ENCODE data around the gene NUCB1.
"Not testable (repeated sequence)": the region's sequence is repeated elsewhere in the genome, so short reads cannot be mapped to it uniquely, and the experiment has no call there.

NUCB1 gene

DNA sequence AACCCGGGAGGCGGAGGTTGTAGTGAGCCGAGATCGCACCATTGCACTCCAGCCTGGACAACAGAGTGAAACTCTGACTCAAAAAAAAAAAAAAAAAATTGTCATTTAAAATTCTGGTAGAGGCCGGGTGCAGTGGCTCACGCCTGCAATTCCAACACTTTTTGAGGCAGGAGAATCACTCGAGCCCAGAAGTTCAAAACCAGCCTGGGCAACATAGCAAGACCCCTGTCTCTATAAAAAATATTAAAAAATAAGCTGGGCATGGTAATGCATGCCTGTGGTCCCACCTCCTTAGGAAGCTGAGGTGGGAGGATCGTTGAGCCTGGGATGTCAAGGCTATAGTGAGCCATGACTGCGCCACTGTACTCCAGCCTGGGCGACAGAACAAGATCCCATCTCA is 6.2 kb downstream of the NUCB1 start:
- no peak for DNase-seq (ENCODE audit: low read depth)

DNA sequence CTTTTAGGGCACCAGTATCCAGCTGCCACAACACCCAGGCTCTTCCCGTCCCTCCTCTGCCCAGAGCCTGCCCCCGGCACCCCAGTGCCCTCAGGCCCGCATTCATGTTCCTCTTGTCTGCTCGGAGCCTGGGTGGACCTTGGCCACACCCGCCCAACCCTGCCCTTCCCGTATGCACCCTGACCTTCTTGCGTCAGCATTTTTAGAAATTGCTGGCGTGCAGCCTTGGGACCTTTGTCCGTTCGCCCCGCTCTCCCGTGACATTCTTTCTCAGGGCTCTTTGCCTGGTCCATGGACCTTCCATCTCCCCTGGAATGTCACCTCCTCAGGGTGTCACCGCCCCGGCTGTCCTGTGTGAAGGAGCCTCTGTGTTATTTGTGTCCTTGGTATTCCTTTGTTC is 7.6 kb downstream of the NUCB1 start:
- no peak for DNase-seq (ENCODE audit: low read depth)

DNA sequence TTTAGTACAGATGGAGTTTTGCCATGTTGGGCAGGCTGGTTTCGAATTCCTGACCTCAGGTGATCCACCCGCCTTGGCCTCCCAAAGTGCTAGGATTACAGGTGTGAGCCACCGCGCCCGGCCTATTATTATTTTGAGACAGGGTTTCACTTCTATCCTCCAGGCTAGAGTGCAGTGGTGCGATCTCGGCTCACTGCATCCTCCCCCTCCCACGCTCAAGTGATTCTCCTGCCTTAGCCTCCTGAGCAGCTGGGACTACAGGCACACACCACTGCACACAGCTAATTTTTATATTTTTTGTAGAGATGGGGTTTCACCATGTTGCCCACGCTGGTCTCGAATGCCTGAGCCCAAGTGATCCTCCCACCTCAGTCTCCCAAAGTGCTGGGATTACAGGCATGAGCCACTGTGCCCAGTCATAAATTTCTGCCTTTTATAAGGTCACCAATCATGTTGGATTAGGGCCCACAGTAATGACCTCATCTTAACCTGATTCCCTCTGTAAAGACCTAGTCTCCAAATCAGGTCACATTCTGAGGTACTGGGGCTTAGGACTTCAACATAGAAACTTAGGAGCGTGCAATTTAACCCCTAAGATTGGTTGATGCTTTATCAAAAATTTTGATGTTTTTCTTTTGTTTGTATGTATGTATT is 9.4 kb downstream of the NUCB1 start:
- DNase-seq (ENCODE audit: low read depth): not testable (repeated sequence)

DNA sequence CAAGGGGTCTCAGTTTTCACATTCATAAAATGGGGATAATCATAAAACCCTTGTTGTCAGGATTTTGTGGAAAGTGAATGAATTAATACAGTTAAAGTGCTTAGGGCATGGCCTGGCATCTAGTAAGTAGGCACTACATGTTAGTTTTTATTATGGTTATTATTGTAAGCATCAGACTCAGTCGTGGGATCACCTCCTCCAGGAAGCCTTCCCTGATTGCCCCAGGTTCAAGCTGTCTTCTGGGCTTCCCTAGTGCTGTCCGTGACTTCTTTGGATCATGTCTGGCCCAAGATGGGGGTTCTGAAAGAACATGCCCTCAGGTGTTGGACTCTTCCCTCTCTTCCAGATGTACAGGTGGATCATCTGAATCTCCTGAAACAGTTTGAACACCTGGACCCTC is 10.7 kb downstream of the NUCB1 start:
- DNase-seq (ENCODE audit: low read depth): no peak

DNA sequence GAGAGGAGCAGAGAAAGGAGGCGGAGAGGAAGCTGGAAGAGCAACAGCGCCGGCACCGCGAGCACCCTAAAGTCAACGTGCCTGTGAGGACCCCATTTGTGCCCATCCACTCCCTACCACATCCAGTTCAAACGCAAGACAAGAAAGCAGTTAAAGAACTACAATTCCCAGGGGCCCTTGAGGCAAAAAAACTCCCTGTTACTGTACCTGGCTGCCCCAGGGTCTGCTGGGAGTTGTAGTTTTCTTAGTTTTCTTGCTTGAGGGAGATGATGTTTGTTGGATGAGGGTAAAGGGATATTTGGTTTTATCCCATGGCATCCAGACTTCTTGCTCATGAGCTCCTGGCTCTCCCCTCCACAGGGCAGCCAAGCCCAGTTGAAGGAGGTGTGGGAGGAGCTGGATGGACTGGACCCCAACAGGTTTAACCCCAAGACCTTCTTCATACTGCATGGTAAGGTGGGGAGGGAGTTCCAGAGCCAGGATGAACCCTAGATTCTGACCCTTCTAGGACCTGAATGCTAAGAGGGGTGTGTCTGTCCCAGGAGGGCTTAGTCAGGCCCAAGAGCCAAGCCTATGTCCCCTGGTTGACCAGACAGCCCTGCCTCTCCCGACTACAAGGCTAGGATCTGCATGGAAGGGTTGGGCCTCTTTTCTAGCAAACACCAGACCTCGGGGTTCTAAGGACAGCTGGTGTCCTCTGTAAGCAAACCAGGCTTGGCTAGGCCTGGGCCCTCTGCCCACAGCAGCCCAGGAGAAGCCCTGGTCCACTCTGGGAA is 13.2 kb downstream of the NUCB1 start:
- no peak for DNase-seq (ENCODE audit: low read depth)

DNA sequence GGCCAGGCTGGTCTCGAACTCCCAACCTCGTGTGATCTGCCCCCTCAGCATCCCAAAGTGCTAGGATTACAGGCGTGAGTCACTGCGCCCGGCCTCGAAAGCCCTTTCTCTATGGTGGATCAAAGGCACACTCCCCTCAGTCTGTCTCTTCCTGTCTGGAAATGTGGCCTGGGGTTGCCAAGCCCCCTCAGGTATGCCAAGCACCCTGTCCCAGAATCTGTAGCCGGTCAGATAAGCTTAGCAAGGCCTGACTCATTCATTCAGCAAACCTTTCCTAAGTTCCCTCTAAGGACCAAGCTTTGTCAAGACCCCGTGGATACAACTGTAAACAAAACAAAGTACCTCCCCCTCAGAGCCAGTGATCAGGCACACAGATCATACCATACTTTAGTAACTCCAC is 14.1 kb downstream of the NUCB1 start:
- peak; percentile 26 for DNase-seq (ENCODE audit: low read depth)

DNA sequence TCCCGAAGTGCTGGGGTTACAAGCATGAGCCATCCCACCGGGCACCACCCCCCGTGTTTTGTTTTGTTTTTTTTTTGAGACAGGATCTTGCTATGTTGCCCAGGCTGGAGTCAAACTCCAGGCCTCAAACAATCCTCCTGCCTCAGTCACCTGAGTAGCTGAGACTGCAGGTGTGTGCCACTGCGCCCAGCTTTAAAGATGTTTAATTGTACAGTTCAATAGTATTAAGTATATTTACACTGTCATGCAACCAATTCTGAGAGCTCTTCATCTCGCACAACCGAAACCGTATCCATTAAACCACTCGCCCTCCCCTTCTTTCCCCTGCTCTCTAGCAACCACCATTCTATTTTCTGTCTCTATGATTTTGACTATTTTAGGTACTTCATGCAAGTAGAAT is 15.6 kb downstream of the NUCB1 start:
- no peak for DNase-seq (ENCODE audit: low read depth)

GRCh38 chr19:48918071-48918470 is 18.0 kb downstream of the NUCB1 start:
- DNase-seq (ENCODE audit: low read depth): no peak

- peak; percentile 20 for DNase-seq (ENCODE audit: low read depth)
Observed at GRCh38 chr19:48918801-48919247, 18.7 kb downstream of the NUCB1 start.

DNA sequence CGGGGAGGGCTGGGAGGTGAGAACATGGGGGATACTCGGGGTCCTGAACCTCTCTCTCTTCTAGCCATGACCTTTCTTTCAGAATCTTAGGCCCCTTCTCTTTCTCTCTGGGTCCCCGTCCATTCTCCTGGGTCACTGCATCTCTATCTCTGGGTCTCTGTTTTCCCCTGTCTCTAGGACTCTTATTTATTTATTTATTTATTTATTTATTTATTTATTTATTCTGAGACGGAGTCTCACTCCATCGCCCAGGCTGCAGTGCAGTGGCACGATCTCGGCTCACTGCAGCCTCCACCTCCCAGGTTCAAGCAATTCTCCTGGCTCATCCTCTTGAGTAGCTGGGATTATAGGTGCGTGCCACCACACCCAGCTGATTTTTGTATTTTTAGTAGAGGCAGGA is 19.2 kb downstream of the NUCB1 start:
- DNase-seq (ENCODE audit: low read depth): not testable (repeated sequence)

GRCh38 chr19:48920949-48921348 is 20.8 kb downstream of the NUCB1 start:
- DNase-seq (ENCODE audit: low read depth): no peak

GRCh38 chr19:48921721-48922500 is 21.8 kb downstream of the NUCB1 start:
- DNase-seq (ENCODE audit: low read depth): no peak

DNA sequence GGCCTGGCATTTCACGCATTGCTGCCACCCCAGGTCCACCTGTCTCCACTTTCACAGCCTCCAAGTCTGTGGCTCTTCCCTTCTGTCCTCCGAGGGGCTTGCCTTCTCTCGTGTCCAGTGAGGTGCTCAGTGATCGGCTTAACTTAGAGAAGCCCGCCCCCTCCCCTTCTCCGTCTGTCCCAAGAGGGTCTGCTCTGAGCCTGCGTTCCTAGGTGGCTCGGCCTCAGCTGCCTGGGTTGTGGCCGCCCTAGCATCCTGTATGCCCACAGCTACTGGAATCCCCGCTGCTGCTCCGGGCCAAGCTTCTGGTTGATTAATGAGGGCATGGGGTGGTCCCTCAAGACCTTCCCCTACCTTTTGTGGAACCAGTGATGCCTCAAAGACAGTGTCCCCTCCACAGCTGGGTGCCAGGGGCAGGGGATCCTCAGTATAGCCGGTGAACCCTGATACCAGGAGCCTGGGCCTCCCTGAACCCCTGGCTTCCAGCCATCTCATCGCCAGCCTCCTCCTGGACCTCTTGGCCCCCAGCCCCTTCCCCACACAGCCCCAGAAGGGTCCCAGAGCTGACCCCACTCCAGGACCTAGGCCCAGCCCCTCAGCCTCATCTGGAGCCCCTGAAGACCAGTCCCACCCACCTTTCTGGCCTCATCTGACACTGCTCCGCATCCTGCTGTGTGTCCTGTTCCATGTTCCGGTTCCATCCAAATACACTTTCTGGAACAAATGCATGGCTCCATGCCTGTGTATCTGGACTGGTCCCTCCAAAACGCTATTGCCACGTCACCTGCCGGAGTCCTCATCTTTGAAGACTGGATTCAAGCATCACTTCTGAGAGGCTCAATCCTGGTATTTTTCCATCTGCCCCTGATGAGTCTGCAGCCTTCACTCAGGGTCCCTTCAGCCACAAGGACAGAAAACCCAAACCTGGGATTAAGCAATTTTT is 22.7 kb downstream of the NUCB1 start:
- no peak for DNase-seq (ENCODE audit: low read depth)

DNA sequence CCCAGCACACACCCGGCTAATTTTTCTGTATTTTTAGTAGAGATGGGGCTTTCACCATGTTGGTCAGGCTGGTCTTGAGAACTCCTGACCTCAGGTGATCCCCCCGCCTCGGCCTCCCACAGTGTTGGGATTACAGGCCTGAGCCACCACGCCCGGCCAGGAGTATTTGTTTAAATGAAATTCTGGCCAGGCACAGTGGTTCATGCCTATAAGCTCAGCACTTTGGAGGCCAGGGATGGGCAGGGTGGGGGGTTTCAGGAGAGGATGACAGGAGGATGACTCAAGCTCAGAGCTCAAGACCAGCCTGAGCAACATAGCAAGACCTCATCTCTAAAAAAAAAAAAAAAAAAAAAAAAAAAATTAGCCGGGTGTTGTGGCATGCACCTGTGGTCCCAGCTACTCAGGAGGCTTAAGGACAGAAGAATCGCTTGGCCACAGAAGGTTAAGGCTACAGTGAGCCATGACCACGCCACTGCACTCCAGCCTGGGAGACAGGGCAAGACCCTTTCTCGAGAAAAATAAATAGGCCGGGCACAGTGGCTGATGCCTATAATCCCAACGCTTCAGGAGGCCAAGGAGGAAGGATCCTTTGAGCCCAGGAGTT is 25.2 kb downstream of the NUCB1 start:
- DNase-seq (ENCODE audit: low read depth): peak; percentile 33

GRCh38 chr19:48925890-48926289 is 25.8 kb downstream of the NUCB1 start:
- DNase-seq (ENCODE audit: low read depth): not testable (repeated sequence)

GRCh38 chr19:48926909-48927308 is 26.8 kb downstream of the NUCB1 start:
- DNase-seq (ENCODE audit: low read depth): peak; percentile 99

- DNase-seq (ENCODE audit: low read depth): peak; percentile 7
Observed at GRCh38 chr19:48927692-48928091, 27.6 kb downstream of the NUCB1 start.

DNA sequence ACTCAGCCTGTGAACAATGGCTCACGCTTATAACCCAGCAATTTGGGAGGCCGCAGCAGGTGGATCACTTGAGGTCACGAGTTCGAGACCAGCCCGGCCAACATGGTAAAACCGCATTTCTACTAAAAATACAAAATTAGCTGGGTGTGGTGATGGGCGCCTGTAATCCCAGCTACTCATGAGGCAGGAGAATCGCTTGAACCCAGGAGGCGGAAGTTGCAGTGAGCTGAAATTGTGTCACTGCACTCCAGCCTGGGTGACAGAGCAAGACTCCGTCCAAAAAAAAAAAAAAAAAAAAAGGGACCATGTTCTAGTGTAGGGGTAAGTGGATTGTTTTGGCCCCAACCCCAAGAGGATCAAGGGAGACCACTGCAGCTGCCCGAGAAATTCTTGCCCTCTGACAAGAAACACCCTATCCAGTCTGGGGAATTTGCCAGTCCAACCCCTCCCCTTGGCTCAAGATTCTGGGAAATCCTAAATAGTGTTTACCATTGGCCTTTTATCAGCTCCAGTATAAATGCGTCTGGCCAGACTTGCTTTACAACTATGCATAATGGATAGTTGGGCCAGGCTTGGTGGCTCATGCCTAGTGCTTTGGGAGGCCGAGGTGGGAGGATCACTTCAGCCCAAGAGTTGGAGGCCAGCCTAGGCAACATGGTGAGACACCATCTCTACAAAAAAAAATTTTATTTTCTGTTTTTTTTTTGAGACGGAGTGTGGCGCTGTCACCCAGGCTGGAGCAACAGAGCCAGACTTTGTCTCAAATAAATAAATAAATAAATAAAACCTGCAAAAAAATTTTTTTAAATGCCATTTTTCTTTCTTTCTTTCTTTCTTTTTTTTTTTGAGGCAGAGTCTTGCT is 28.3 kb downstream of the NUCB1 start:
- peak; percentile 11 for DNase-seq (ENCODE audit: low read depth)

GRCh38 chr19:48933382-48933932 is 33.3 kb downstream of the NUCB1 start, which contains the start of gene DHDH:
TSS of gene DHDH (plus strand) at chr19:48933699. CDS start at chr19:48933722, 23 bp downstream.
- DNase-seq (ENCODE audit: low read depth): peak; percentile 45

- no peak for DNase-seq (ENCODE audit: low read depth)
Observed at GRCh38 chr19:48934837-48935236, 34.7 kb downstream of the NUCB1 start.

Measured in amniotic epithelial cell (primary cell).